NCI-H1048 (cell line): ENCODE measurements around the gene MOSMO.
"Not testable (repeated sequence)": the region's sequence is repeated elsewhere in the genome, so short reads cannot be mapped to it uniquely, and the experiment has no call there.

Source experiments
- DNase-seq: peaks from one replicate; lab custom pipeline; 2025; lab: John Stamatoyannopoulos, UW

MOSMO gene

DNA sequence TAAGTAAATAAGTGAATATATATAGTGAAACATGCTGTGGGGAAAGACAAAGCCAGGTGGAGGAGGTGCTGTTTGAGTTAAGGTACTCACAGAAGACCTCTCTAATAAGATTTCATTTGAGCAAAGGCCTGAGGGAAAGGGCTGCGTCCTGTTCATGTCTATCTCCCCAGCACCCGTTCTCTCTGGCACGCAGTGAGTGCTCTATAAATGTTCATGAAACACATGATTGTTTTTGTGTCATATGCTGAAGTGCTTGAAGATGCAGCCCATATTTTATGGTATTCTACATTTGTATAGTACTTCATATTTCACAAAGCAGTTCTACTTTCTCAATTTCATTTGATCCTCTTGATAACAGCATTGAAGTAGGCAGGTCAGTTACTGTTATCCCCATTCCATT, 85.4 kb downstream of the MOSMO start:
- no peak for DNase-seq

DNA sequence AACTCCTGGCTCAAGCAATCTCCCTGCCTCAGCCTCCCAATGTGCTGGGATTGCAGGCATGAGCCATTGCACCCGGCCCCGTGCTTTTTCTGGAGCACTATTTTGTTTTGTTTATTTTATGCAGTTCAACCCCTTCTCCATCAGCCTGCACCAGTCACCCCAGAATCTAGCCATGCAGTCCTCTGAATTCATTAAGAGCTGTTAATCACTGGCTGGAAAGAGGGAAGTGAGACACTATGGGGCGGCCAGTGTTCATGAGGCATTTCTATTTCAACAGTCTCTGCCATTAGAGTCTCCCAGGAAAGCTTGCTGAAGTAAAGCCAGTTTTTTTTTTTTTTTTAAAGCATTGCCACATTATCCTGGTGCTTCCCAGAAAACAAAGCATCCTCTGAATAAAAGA, 86.1 kb downstream of the MOSMO start:
- no peak for DNase-seq

DNA sequence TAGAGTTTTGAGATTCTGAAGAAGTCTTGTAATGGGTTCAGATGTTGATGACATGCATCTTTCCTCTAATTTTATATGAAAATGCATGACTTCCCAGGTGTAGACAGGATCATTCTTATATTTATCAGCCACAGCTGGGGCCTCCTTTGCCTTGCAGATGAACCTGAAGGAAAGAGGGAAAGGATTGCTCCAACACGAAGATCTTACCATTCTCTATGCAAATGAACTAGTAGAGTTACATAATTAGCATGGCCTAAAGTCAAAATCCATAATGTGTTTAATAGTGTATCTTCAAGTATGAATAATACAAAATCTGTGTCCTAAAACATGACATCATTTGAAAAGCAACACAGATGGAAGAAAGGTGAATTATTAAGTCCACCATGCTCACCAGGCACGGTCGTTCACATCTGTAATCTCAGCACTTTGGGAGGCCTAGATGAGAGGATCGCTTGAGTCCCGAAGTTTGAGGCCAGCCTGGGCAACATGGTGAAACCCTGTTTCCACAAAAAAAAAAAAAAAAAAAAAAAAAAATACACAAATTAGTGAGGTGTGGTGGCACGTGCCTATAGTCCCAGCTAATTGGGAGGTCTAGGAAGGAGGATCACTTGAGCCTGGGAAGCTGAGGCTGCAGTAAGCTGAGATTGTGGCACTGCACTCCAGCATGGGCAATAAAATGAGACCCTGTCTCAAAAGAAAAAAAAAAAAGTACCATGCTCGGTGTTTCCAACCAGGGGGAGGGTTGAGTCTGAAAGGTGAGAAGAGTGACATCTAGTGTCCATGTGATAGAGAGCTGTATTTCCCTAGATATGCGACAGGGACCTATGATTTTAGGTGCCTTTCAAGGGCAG, 90.7 kb downstream of the MOSMO start:
- no peak for DNase-seq

DNA sequence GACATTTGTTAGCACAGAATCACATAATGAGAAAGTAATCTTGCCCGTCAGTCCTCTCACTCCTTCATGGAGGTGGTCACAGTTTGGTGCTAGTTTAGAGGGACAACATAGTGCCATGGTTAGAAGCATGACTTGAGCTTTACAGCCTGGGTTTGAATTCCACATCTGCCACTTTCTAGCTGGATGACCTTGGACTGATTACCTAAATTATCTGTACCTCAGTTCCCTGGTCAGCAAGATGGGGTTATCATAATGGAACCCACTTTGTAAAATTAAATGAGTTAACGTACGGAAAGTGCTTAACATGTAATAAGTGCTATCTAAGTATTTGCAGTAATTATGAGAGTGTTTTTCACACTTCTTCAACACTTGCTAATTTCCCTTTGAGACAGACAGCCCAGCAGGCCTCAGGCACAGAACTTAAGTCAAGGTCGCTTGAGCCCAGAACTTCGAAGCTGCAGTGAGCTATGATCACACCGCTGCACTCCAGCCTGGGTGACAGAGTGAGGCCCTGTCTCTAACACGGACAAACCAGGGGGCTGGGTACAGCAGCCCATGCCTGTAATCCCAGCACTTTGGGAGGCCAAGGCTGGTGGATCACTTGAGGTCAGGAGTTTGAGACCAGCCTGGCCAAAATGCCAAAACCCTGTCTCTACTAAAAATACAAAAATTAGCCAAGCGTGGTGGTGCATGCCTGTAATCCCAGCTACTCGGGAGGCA, 91.5 kb downstream of the MOSMO start:
- no peak for DNase-seq

DNA sequence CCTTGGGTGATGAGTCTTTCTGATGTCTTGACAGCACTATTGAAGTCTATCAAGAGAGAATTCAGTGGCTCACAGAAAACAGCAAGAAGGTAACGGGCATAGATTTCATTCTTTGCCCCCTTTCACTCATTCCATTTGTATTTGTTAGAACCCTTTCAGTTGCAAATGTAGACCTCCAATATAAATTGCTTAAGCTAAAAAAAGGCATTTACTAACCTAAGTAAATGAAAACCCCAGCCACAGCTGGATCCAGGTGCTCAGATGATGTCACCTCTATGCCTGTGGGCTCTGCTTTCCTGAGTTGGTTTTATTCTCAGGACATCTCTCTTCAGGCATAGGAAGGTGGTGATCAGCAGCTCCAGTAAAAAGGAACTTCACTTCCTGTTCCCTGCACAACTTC, 95.5 kb downstream of the MOSMO start:
- DNase-seq, result no peak

DNA sequence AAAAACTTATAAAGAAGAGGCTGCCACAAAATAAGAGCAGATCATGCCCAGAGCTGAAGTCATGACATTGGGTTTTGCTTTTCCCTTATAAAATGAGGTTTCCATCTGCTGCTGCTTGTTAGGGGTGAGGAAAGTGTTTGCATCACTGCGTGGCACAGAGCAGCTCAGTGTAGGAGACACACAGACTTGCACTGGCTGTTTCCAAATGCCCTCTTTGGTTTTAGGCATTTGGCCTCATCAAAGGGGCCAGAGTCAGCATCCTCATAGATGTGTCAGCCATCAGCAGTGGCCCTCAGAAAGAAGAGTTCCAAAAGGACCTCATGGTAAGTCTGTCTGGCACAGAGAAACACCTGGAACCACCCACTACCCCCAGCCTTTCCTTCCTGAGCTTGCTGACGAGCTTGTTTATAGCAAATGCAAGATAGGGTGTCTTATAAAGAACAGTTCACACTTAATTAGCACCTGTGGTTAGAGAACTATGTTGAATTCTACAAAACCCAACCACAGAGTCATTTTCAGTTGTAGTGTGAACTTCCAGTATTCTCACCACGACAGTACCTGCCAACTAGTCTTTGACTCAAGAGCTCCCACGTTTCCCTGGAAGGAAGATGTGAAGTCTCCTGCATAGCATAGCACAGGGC, 101.5 kb downstream of the MOSMO start:
- DNase-seq, result no peak

DNA sequence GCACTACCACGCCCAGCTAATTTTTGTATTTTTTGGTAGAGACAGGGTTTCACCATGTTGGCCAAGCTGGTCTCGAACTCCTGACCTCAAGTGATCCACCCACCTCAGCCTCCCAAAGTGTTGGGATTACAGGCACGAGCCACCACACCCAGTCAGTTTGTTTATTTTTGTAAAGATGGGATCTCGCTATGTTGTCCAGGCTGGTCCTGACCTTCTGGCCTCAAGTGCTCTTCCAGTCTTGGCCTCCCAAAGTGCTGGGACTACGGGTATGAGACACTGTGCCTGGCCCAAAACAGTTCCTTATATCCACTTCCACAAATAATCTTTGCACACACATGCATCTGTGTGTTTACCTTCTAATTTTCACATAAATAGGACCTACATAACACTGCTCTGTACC, 103.7 kb downstream of the MOSMO start:
- not testable (repeated sequence) for DNase-seq

DNA sequence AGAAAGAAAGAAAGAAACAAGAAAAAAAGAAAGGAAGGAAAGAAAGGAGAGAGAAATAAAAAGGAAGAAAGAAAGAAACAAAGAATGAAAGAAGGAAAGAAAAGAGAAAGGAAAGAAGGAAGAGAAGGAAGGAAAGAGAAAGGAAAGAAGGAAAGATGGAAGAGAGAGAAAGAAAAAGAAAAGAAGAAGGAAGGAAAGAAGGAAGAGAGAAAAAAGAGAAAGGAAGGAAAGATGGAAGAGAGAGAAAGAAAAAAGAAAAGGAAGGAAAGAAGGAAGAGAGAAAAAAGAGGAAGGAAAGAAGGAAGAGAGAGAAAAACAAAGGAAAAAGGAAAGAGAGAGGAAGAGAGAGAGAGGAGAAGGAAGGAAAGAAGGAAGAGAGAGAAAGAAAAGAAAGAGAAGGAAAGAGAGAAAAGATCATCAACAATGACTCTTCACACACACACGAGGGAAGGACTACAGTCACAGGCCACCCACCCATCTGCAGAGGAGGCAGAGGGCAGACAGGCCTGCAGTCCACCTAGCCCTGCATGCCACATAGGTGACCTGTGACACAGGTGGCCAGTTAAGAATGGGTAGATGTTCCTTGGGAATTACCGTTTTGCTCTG, 108.3 kb downstream of the MOSMO start:
- DNase-seq, result no peak

DNA sequence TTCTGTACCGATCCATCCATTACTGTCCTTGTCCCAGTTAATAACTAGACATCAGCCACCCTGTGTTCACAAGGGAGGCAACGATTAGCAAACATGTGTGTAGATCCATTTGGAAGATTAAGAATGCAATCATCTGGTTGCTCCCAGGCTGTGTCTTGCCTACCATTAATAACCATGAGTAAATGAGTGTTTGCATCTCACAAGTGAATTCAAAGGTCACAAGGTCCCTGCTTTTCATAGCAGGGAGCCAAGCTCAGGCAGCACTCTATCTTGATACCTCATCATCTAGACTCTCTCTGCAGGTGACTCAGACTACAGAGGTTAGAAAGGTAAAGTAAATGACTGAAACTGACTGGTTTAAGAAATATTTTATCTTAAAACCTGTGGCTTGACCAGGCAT, 109.7 kb downstream of the MOSMO start:
- no peak for DNase-seq

DNA sequence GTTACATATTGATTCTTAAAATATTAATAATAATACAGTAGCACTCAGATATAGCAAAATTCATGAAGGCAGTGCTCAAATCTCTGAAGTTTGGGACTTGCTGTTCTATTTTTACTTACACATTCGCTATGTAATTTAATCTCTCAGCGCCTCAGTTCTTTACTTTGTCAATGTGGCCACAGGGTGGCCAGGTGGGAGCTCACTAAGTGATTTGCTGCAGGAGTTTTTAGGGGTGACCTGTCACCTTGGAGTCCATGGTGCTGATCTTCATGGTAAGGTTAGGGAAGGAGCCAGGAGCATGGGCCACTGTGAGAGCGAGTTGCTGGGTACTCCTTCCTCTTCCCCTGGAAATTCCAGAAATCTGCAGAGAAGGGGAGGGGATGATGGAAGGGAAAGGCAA, 112.5 kb downstream of the MOSMO start:
- DNase-seq, result no peak

DNA sequence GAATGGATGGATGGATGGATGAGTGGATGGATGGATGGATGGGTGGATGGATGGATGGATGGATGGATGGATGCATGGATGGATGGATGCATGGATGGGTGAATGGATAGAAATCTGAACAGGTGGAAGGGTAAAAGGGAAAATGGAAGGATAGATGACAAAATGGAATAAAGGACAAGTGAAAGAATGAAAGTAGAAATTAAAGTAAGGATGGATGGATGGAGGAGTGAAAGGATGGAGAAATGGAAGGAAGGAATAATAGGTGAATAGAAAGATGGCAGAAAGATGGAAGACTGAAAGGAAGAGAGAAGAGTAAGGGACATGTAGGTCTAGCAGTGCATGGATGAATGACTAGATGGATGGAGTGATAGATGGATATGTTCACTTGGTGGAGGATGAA, 114.3 kb downstream of the MOSMO start:
- no peak for DNase-seq

DNA sequence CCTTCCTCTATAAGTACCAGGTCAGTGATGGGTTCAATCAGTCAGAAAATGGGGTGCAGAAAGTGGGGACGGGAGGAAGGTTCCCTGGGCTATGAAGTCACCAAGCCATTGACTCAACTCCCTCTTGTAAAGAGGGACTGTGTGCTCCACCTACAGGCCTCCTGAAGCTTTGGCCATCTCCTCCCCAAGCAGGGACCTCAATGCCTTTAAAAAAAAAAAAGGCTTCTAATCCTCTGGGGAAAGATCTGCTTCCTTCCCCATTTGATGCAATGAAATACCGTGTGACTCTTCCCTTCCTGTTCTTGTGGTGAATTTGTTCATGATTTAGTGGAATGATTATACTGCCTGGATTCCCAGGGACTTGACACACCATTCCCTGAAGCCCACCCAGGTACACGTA, 115.2 kb downstream of the MOSMO start:
- DNase-seq, result no peak

DNA sequence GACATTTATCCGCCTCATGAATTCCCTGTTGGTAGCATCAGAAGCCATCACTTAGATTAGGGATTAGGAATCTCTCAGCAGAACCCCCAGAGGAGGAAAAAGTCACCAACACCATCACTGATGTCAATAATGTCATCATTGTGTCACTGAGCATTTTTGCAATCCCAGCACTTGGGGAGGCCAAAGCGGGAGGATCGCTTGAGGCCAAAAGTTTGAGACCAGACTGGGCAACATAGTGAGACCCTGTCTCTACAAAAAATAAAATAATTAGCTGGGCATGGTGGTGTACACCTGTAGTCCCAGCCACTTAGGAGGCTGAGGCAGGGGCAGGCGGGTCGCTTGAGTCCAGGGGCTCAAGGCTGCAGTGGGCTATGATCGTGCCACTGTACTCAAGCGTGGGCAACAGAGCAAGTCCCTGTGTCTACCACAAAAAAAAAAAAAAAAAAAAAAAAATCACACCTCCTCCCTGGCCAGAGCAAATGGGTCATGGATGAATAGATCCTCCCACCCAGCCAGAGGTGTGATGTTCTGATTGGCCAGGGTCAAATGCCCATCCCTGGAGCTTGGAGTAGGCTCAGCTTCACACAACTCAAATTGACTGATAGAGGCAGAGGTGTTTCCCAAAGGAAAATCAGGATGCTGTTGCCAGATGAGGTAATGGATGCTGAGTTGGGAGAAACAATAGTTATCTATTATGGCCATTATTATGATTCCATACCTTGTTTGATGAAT, 116.0 kb downstream of the MOSMO start:
- DNase-seq, result no peak

DNA sequence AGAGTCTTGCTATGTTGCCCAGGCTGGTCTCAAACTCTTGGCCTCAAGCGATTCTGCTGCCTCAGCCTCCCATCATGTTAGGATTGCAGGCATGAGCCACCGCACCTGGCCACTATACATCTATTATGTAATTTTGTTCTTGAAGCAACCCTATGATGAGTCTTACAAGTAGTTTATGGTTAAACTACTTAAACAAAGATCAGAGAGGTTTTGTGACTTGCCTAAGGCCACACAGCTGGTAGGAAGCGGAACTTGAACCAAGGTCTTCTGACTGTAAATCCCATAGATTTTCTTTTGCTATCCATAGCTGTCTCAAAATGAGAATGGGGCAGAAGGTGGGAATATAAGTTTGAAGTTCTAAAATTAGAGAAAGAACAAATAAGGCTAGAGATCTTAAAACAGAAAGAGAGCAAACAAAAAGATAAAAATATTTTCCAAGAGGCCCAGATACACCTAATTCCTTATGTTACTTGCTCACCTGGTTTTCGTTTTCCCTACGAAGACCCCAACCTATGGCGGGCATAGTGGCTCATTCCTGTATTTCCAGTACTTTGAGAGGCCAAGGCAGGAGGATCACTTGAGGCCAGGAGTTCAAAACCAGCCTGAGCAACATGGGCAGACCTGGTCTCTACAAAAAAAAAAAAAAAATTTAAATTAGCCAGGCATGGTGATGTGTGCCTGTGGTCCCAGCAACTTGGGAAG, 116.8 kb downstream of the MOSMO start:
- no peak for DNase-seq

DNA sequence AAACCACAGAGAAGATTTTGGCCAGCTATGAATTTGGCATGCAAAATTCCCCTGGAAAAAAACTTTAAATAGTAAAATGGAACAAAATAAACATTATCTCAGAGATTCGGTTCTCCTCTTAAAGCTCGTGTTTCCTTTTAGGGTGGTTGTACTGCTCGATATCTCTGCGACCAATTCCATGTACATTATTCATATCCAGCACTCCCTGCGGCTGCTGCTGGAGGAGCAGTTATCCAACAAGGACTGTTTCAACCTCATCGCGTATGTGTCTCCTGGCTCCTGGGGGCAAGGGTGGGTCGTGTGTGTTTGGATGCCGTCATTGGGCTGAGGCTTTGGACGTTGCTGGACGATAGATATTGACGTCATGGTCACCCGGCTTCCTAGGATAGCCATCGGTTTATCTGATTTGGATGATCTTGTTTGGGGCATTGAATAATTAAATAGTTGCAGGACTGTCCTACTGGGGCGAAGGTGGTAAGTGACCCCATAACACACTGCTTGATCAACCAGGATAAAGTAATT, 118.2 kb downstream of the MOSMO start:
- no peak for DNase-seq

DNA sequence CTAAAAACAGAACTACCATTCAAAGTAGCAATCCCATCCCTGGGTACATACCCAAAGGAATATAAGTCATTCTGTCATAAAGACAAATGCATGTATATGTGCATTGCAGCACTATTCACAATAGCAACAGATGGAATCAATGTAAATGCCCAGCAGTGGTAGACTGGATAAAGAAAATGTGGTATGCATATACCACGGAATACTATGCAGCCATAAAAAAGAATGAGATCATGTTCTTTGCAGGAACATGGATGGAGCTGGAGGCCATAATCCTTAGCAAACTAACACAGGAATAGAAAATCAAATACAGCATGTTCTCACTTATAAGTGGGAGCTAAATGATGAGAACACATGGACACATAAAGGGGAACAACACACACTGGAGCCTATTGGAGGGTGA, 120.6 kb downstream of the MOSMO start:
- DNase-seq, result not testable (repeated sequence)

DNA sequence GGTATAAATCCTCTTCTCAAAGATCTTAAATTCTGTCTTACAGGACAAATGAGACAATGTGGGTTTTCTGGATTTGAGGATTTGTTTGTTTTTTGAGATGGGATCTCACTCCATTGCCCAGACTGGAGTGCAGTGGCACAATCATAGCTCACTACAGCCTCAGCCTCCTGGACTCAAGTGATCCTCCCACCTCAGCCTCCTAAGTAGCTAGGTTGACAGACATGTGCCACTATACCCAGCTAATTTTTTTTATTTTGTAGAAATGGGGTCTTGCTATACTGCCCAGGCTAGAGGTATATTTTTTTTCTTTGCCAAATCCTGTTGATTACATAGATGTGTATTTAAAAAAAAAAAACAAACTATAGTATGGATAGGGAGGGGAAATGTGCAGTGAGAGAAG, 122.6 kb downstream of the MOSMO start:
- DNase-seq, result no peak

DNA sequence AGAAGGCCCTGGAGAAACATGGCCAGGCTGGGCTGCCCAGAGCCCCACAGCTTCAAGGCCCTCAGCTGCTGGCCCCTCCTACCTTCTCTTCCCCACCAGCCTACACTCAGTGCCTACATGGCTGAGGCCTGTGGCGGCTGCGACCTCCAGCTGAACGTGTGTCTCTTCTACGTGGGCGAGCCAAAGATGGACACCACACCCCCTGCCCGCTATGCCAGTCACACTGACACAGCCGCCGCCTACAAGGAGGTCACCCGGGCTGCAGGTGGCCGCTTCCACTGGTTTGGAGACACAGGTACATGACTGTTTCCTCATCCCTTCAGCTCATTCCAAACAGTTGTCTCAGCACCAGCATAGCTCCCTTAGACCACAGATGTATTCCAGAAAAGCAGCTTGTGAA, 124.9 kb downstream of the MOSMO start:
- no peak for DNase-seq
